HG03460 (cell line): ENCODE results near the gene CDKL5.

ENCODE experiments used
- ATAC-seq: cut with Tn5 transposase; IDR thresholded peaks from one replicate; pipeline ENCODE4 v1.9.1; 2021; ENCODE audit not compliant: unreplicated experiment

The CDKL5 gene

GRCh38 chrX:18455384-18455783 lies 30.0 kb downstream of the CDKL5 start:
- ATAC-seq = no peak

- no peak for ATAC-seq
These were observed 31.6 kb downstream of the CDKL5 start for GRCh38 chrX:18457000-18457399.

- no peak for ATAC-seq
These were observed 36.0 kb downstream of the CDKL5 start for GRCh38 chrX:18461431-18461830.

GRCh38 chrX:18464499-18464898 lies 39.1 kb downstream of the CDKL5 start:
- no peak for ATAC-seq

- no peak for ATAC-seq
These were observed 39.6 kb downstream of the CDKL5 start for GRCh38 chrX:18465051-18465450.

- no peak for ATAC-seq
These were observed 43.2 kb downstream of the CDKL5 start for GRCh38 chrX:18468599-18468998.

GRCh38 chrX:18471296-18471695 lies 45.9 kb downstream of the CDKL5 start:
- ATAC-seq = no peak

GRCh38 chrX:18490806-18491555 lies 65.6 kb downstream of the CDKL5 start:
- ATAC-seq = no peak

GRCh38 chrX:18491587-18492340 lies 66.4 kb downstream of the CDKL5 start:
- no peak for ATAC-seq

GRCh38 chrX:18534949-18535348 lies 109.5 kb downstream of the CDKL5 start:
- ATAC-seq = no peak

- ATAC-seq = no peak
These were observed 111.7 kb downstream of the CDKL5 start for GRCh38 chrX:18537068-18537467.

GRCh38 chrX:18537524-18537923 lies 112.1 kb downstream of the CDKL5 start:
- ATAC-seq = no peak

GRCh38 chrX:18542131-18542530 lies 116.7 kb downstream of the CDKL5 start:
- ATAC-seq = no peak

GRCh38 chrX:18542905-18543304 lies 117.5 kb downstream of the CDKL5 start:
- no peak for ATAC-seq

GRCh38 chrX:18543738-18544137 lies 118.3 kb downstream of the CDKL5 start:
- no peak for ATAC-seq

GRCh38 chrX:18545771-18546170 lies 120.4 kb downstream of the CDKL5 start:
- ATAC-seq = no peak

GRCh38 chrX:18548996-18549395 lies 123.6 kb downstream of the CDKL5 start:
- ATAC-seq = no peak

- no peak for ATAC-seq
These were observed 124.2 kb downstream of the CDKL5 start for GRCh38 chrX:18549643-18550042.

GRCh38 chrX:18557879-18558278 lies 132.5 kb downstream of the CDKL5 start:
- no peak for ATAC-seq

- ATAC-seq = no peak
These were observed 133.4 kb downstream of the CDKL5 start for GRCh38 chrX:18558799-18559198.

- no peak for ATAC-seq
These were observed 135.6 kb downstream of the CDKL5 start for GRCh38 chrX:18561020-18561419.

- no peak for ATAC-seq
These were observed 140.3 kb downstream of the CDKL5 start for GRCh38 chrX:18565727-18566126.
